ENCODE data around the gene PPM1M.

DNA sequence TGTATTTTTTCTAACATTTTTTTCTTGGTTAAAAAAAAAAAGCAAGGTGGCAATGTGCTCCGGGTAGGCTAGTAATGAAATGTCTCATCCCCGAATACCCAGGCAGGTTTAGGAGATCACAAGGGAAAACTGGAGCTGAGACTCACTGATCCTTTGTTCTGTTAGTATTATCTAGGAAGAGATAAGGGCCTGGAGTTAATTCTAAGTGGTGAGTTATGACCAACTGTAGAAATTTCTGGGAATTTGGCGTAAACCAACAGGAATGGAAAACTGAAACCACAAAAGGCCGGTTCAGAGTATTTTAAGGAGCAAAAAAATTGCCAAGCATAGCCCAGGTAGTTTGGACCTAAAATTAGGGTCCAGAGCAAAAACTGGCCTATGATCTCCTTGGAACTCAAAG lies 12.4 kb downstream of the PPM1M start:
- TF ChIP-seq, protein P1, sequence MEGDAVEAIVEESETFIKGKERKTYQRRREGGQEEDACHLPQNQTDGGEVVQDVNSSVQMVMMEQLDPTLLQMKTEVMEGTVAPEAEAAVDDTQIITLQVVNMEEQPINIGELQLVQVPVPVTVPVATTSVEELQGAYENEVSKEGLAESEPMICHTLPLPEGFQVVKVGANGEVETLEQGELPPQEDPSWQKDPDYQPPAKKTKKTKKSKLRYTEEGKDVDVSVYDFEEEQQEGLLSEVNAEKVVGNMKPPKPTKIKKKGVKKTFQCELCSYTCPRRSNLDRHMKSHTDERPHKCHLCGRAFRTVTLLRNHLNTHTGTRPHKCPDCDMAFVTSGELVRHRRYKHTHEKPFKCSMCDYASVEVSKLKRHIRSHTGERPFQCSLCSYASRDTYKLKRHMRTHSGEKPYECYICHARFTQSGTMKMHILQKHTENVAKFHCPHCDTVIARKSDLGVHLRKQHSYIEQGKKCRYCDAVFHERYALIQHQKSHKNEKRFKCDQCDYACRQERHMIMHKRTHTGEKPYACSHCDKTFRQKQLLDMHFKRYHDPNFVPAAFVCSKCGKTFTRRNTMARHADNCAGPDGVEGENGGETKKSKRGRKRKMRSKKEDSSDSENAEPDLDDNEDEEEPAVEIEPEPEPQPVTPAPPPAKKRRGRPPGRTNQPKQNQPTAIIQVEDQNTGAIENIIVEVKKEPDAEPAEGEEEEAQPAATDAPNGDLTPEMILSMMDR (IDR thresholded peaks at IDR 0.05; ENCODE audit: low read depth, low read length): no peak
- TF ChIP-seq POLR2A (IDR thresholded peaks at IDR 0.05; ENCODE audit: extremely low read depth, insufficient read length): no peak
- TF ChIP-seq, protein P2, sequence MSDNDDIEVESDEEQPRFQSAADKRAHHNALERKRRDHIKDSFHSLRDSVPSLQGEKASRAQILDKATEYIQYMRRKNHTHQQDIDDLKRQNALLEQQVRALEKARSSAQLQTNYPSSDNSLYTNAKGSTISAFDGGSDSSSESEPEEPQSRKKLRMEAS (IDR thresholded peaks at IDR 0.05; ENCODE audit: low read depth, low read length): no peak

All from NB4 (cell line).